Large intestine (tissue), 3 donors: ENCODE results near the gene F10. TPM values are rescaled to one million over a fixed set of nuclear protein-coding genes. Genes with fewer than 3 reads are reported as not detected.

Source experiments
- DNase-seq, 2 donors: peaks; one replicate each; pipeline versions ENCODE4 v3.0.0 to v3.0.0-alpha.2; 2013
- H3K27ac ChIP-seq: one replicate; pipeline ENCODE4 v1.5.1; 2013; ENCODE audit warnings: low read length
- H3K27me3 ChIP-seq: 2 replicates; pipeline ENCODE4 v1.6.1; 2013; ENCODE audit warnings: low read length; ENCODE audit not compliant: control insufficient read depth, insufficient read depth
- H3K36me3 ChIP-seq: 2 replicates; pipeline ENCODE4 v1.6.1; 2013; ENCODE audit warnings: low read length; ENCODE audit not compliant: control insufficient read depth, insufficient read depth
- H3K4me1 ChIP-seq: one replicate; pipeline ENCODE4 v1.6.1; 2013; ENCODE audit warnings: low read length; ENCODE audit not compliant: control insufficient read depth, insufficient read depth
- H3K4me3 ChIP-seq: one replicate; pipeline ENCODE4 v1.5.1; 2013; ENCODE audit warnings: low read length
- H3K9me3 ChIP-seq: one replicate; pipeline ENCODE4 v1.6.1; 2013; ENCODE audit warnings: mild to moderate bottlenecking, low read depth, low read length, moderate library complexity; ENCODE audit not compliant: control insufficient read depth
- WGBS: methylation state at CpG from one replicate; pipeline ENCODE4 v1.1.5; 2013; ENCODE audit warnings: low lambda C conversion rate; ENCODE audit not compliant: insufficient coverage; 5-methylcytosine and 5-hydroxymethylcytosine counted together
- polyA plus RNA-seq: library from polyadenylated mRNA; unstranded; fragments of 120-200 nt; gene quantifications from one replicate; pipeline ENCODE4 v1.2.1, GENCODE V29; 2013

The F10 gene
- polyA plus RNA-seq, 1 donor, result 125 TPM

GRCh38 chr13:113124211-113124970 lies 1.8 kb downstream of the F10 start:
- DNase-seq, result no peak

GRCh38 chr13:113125506-113126264 lies 3.1 kb downstream of the F10 start:
- no peaks in the 10 kb centered on the region for H3K27me3 ChIP-seq
- peaks cover 5% of the 10 kb centered on the region for H3K36me3 ChIP-seq
- no peak for DNase-seq
- H3K9me3 ChIP-seq, result peaks cover 12% of the 10 kb centered on the region
- H3K27ac ChIP-seq, result no peak overlapping the region
- H3K4me3 ChIP-seq, result no peak overlapping the region
- H3K4me1 ChIP-seq, result peaks cover 24% of the 10 kb centered on the region
- 92% methylated on average over 2 of the region's 19 CpGs for WGBS

More at GRCh38 chr13:113124211-113124970, 1.8 kb downstream of the F10 start:
- H3K4me3 ChIP-seq, result no peak overlapping the region
- peaks cover under 1% of the 10 kb centered on the region for H3K9me3 ChIP-seq
- whole genome bisulfite sequencing, result no CpG with 5 or more reads among the region's 19 CpGs
- peaks cover 24% of the 10 kb centered on the region for H3K4me1 ChIP-seq
- H3K27me3 ChIP-seq, result no peaks in the 10 kb centered on the region
- H3K36me3 ChIP-seq, result no peaks in the 10 kb centered on the region
- H3K27ac ChIP-seq, result no peak overlapping the region

- peaks cover 12% of the 10 kb centered on the region for H3K9me3 ChIP-seq
- WGBS, result 93% methylated on average over 3 of the region's 18 CpGs
- H3K4me3 ChIP-seq, result no peak overlapping the region
- H3K4me1 ChIP-seq, result peaks cover 24% of the 10 kb centered on the region
- no peak overlapping the region for H3K27ac ChIP-seq
- H3K27me3 ChIP-seq, result no peaks in the 10 kb centered on the region
- DNase-seq, result no peak
- H3K36me3 ChIP-seq, result peaks cover 8% of the 10 kb centered on the region
Observed at GRCh38 chr13:113126265-113127150, 3.9 kb downstream of the F10 start.

GRCh38 chr13:113129480-113129879 lies 6.9 kb downstream of the F10 start:
- Histone ChIP-seq H3K27me3 (no peaks in the 10 kb centered on the region), H3K36me3 (peaks cover 13% of the 10 kb centered on the region), H3K4me1 (no peaks in the 10 kb centered on the region), H3K9me3 (peaks cover 12% of the 10 kb centered on the region), H3K27ac (no peak overlapping the region), H3K4me3 (no peak overlapping the region)
- no peak for DNase-seq
- no CpG with 5 or more reads among the region's 27 CpGs for WGBS

GRCh38 chr13:113129921-113130750 lies 7.5 kb downstream of the F10 start:
- Histone ChIP-seq H3K27ac (no peak overlapping the region), H3K4me1 (no peaks in the 10 kb centered on the region), H3K4me3 (peak overlapping the region; percentile 30), H3K9me3 (peaks cover 12% of the 10 kb centered on the region), H3K27me3 (no peaks in the 10 kb centered on the region), H3K36me3 (peaks cover 13% of the 10 kb centered on the region)
- no peak for DNase-seq
- no CpG with 5 or more reads among the region's 60 CpGs for WGBS

- no peak overlapping the region for H3K27ac ChIP-seq
- no CpG with 5 or more reads among the region's 2 CpGs for WGBS
- peaks cover 7% of the 10 kb centered on the region for H3K4me1 ChIP-seq
- DNase-seq, result no peak
- H3K4me3 ChIP-seq, result no peak overlapping the region
- H3K36me3 ChIP-seq, result peaks cover 12% of the 10 kb centered on the region
- H3K27me3 ChIP-seq, result no peaks in the 10 kb centered on the region
- peaks cover 2% of the 10 kb centered on the region for H3K9me3 ChIP-seq
Observed at GRCh38 chr13:113135281-113135760, 12.7 kb downstream of the F10 start.

- H3K27me3 ChIP-seq, result no peaks in the 10 kb centered on the region
- peak in 1 of 2 donors; percentile 46 for DNase-seq
- no peak overlapping the region for H3K27ac ChIP-seq
Observed at GRCh38 chr13:113137691-113138298, 15.2 kb downstream of the F10 start.

GRCh38 chr13:113138792-113139551 lies 16.4 kb downstream of the F10 start:
- H3K27ac ChIP-seq, result no peak overlapping the region
- H3K4me3 ChIP-seq, result no peak overlapping the region
- H3K4me1 ChIP-seq, result peaks cover 7% of the 10 kb centered on the region
- H3K9me3 ChIP-seq, result no peaks in the 10 kb centered on the region
- no peaks in the 10 kb centered on the region for H3K27me3 ChIP-seq
- 100% methylated on average over 1 of the region's 16 CpGs for WGBS
- DNase-seq, result peak; percentile 33 to 58
- H3K36me3 ChIP-seq, result peaks cover 28% of the 10 kb centered on the region

More at GRCh38 chr13:113137691-113138298, 15.2 kb downstream of the F10 start:
- peaks cover 7% of the 10 kb centered on the region for H3K4me1 ChIP-seq
- H3K4me3 ChIP-seq, result no peak overlapping the region
- WGBS, result 100% methylated on average over 2 of the region's 11 CpGs
- peaks cover 20% of the 10 kb centered on the region for H3K36me3 ChIP-seq
- no peaks in the 10 kb centered on the region for H3K9me3 ChIP-seq

- Histone ChIP-seq H3K4me3 (no peak overlapping the region), H3K4me1 (peaks cover 7% of the 10 kb centered on the region), H3K27ac (no peak overlapping the region), H3K36me3 (peaks cover 27% of the 10 kb centered on the region), H3K9me3 (no peaks in the 10 kb centered on the region), H3K27me3 (no peaks in the 10 kb centered on the region)
- WGBS, result 100% methylated on average over 1 of the region's 5 CpGs
- no peak for DNase-seq
Observed at GRCh38 chr13:113139577-113139976, 17.0 kb downstream of the F10 start.
